NCI-H2107 (cell line): ENCODE measurements around the gene TMEM25.
"Not testable (repeated sequence)": the region's sequence is repeated elsewhere in the genome, so short reads cannot be mapped to it uniquely, and the experiment has no call there.

Source experiments
- DNase-seq: peaks from one replicate; lab custom pipeline; 2025; lab: John Stamatoyannopoulos, UW

TMEM25 gene

DNA sequence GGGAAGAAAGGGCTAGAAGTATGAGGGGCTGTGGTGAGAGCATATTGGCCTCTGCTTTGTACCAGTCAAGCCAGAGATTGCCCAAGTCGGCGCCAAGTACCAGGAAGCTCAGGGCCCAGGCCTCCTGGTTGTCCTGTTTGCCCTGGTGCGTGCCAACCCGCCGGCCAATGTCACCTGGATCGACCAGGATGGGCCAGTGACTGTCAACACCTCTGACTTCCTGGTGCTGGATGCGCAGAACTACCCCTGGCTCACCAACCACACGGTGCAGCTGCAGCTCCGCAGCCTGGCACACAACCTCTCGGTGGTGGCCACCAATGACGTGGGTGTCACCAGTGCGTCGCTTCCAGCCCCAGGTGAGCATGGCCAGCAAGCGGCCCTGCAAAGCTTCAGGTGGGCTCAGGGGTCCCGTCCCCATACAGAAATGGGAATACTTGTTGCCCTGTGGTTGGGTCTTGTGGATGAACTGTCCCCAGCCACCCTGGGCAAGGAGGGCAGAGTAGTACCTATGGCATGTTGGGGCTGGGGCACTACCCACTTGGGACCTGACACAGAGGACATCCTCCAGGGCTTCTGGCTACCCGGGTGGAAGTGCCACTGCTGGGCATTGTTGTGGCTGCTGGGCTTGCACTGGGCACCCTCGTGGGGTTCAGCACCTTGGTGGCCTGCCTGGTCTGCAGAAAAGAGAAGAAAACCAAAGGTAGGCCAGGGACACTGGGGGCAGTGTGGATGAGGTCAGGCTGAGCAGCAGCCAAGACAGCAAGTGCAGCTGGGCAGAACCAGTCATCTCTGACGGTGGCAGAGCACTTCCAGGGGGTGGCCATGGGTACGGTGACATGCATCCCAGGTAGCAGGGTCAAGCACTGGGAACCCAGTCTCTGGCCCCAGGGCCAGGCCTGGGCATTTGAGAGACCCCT, 2.1 kb downstream of the TMEM25 start:
- no peak for DNase-seq

DNA sequence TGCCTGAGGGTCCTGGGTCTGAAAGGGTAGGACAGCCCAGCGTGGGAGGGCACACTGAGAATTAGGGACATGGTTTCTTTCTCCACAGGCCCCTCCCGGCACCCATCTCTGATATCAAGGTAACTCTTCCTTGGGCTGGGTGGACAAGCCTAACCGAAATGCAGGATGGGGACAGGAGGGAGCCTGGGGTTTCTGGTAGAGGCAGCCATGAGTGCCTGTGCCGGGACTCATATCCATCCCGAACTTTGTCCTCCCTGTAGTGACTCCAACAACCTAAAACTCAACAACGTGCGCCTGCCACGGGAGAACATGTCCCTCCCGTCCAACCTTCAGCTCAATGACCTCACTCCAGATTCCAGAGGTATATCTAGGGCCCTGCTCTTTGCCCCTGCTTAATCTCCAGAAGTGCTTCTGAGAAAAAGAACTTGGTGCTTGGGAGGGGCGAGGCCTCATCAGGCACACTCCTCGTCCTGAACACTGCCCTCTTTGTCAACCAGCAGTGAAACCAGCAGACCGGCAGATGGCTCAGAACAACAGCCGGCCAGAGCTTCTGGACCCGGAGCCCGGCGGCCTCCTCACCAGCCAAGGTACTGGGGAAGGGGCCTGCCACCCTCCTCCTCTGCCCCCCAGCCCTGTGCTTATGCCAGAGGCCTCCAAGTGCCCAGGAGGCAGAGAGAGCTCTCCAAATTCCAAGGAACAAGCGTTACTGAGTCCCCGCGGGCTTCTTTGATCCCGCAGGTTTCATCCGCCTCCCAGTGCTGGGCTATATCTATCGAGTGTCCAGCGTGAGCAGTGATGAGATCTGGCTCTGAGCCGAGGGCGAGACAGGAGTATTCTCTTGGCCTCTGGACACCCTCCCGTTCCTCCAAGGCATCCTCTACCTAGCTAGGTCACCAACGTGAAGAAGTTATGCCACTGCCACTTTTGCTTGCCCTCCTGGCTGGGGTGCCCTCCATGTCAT, 3.1 kb downstream of the TMEM25 start:
- DNase-seq = no peak

DNA sequence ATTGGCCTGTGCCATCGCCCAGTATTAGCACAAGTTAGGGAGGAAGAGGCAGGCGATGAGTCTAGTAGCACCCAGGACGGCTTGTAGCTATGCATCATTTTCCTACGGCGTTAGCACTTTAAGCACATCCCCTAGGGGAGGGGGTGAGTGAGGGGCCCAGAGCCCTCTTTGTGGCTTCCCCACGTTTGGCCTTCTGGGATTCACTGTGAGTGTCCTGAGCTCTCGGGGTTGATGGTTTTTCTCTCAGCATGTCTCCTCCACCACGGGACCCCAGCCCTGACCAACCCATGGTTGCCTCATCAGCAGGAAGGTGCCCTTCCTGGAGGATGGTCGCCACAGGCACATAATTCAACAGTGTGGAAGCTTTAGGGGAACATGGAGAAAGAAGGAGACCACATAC, 4.3 kb downstream of the TMEM25 start:
- no peak for DNase-seq

- no peak for DNase-seq
Measured at GRCh38 chr11:118536726-118537125, 5.7 kb downstream of the TMEM25 start.

DNA sequence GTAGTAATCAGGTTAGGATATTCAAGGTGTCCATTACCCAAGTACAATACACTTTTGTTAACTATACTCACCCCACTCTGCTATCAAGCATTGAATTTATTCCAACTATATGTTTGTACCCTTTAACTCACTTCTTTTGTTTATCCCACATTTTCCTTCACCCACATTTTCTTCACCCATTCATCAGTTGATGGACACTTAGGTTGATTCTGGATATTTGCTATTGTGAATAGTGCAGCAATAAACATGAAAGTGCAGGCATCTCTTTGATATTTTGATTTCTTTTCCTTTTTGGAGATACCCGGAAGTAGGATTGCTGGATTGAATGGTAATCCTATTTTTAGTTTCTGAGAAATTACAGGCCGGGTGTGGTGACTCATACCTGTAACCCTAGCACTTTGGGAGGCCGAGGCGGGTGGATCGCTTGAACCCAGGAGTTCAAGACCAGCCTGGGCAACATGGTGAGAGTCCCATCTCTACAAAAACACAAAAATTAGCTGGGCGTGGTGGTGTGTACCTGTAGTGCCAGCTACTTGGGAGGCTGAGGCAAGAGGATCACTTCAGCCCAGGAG, 6.5 kb downstream of the TMEM25 start:
- DNase-seq = no peak

DNA sequence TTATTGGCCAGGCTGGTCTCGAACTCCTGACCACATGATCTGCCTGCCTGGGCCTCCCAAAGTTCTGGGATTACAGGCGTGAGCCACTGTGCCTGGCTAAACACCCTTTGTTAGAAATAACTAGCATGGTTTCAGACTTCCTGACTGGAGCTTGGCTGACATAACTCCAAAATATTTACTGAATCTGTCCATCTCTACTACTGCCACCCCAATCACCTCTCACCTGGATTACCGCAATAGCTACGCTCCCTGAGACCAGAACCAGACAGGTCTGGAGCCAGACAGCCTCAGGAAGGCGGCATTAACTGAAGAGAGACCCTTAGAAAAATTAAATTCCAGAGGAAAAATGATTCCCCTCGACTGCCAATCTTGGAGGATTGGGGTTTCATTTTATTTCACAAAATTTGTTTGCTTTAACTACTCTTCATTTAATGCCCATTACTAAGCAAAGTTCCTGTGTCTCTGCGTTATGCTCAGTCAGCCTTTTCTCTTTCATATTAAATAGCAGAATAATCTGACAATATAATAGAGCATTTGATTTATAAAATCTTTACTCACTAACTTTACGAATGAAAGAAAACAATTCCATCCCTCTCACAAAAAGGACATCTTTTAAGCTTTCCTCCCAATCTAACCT, 13.1 kb downstream of the TMEM25 start:
- no peak for DNase-seq

- no peak for DNase-seq
Measured at GRCh38 chr11:118544647-118545010, 13.6 kb downstream of the TMEM25 start.

- no peak for DNase-seq
Measured at GRCh38 chr11:118545533-118545932, 14.5 kb downstream of the TMEM25 start.

DNA sequence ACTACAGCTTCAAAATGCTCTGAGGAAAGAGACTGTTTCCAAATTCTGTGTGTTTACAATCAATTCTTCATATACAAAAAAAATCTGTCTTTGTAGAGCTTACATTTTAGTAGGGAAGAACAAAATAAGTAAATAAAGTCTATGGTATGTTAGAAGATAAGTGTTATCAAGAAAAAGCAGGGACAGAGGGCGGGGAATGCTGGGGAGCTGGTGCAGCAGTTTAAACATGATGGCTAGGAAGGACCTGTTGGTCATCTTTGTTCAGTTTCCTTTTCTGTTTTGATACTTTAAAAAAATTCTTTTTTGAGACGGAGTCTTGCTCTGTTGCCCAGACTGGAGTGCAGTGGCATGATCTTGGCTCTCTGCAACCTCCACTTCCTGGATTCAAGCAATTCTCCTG, 16.1 kb downstream of the TMEM25 start:
- no peak for DNase-seq

- DNase-seq = no peak
Measured at GRCh38 chr11:118552341-118552740, 21.3 kb downstream of the TMEM25 start.

DNA sequence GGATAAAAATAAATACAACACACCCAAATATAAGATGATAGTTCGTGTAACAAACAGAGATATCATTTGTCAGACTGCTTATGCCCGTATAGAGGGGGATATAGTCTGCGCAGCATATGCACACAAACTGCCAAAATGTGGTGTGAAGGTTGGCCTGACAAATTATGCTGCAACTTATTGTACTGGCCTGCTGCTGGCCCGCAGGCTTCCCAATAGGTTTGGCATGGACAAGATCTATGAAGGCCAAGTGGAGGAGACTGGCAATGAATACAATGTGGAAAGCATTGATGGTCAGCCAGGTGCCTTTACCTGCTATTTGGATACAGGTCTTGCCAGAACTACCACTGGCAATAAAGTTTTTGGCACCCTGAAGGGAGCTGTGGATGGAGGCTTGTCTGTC, 29.8 kb downstream of the TMEM25 start:
- DNase-seq = no peak

GRCh38 chr11:118565051-118565450, 34.1 kb downstream of the TMEM25 start:
- DNase-seq = no peak

GRCh38 chr11:118569670-118570069, 38.7 kb downstream of the TMEM25 start:
- DNase-seq = no peak

GRCh38 chr11:118570787-118571186, 39.8 kb downstream of the TMEM25 start:
- no peak for DNase-seq

DNA sequence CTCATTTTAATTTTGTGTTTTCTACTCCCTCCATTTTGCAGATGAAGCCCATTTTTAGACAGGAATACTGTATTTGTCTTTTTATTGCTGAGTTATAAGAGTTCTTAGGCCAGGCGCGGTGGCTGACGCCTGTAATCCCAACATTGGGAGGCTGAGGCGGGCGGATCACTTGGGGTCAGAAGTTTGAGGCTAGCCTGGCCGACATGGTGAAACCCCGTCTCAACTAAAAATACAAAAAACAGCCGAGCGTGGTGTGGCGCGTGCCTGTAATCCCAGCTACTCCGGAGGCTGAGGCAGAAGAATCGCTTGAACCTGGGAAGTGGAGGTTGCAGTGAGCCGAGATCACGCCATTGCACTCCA, 40.7 kb downstream of the TMEM25 start:
- not testable (repeated sequence) for DNase-seq

DNA sequence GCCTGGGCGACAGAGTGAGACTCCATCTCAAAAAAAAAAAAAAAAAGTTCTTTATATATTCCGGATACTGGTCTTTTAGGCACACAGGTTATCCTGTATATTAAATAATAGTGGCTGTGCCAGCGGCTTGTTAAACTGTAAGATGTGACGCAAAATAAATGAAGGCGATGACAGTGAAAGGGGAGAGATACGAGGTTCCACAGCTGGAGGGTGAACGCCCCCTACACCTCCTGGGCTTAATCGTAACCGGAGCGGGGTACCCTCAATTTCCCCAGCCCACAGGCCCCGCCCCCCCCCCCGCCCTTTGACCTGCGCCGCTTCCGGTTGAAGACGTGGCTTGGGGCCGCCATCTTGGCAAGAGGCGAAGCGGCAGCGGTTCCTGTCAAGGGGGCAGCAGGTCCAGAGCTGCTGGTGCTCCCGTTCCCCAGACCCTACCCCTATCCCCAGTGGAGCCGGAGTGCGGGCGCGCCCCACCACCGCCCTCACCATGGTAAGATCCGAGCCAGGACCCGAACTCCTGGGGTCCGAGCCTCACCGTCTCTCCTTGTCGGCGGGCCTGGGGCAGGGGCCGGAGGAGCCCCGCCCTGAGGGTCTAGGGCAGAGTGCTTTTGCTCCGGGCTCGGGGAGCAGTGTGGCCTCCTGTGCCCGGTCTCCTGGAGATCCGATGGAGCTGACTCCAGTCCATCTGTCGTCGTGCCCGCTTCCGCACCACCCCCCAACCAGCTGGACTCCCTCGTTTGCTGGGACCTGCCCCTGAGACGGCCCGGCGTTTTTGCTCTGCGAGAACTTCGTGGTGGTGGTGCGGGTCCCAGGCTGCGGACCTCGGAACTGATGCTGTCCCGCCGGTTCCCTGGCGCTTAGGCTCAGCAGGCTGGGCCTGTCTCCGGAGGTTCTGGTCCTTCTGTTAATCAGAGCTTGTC, 41.3 kb downstream of the TMEM25 start, which contains the start of gene ARCN1:
Gene ARCN1 (plus strand): TSS at position 349 of the 920 bp plus-strand sequence. CDS start 139 bp downstream, at position 488.
- DNase-seq = peak; percentile 40

GRCh38 chr11:118572981-118573550, 42.1 kb downstream of the TMEM25 start:
- DNase-seq = no peak

- DNase-seq = no peak
Measured at GRCh38 chr11:118574636-118575035, 43.6 kb downstream of the TMEM25 start.

DNA sequence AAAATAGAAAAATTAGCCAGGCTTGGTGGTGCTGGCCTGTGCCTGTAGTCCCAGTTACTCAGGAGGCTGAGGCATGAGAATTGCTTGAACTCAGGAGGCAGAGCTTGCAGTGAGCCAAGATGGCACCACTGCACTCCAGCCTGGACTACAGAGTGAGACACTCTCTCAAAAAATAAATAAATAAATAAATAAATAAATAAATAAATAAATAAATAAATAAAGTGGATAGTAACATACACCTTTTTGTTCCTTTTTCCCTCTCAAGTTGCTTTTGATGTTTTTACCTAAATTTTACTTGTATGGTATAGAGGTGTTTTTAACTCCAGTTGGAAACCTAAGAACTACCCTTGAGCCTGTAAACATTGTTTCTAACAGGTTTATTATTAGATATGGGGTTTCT, 47.0 kb downstream of the TMEM25 start:
- not testable (repeated sequence) for DNase-seq

DNA sequence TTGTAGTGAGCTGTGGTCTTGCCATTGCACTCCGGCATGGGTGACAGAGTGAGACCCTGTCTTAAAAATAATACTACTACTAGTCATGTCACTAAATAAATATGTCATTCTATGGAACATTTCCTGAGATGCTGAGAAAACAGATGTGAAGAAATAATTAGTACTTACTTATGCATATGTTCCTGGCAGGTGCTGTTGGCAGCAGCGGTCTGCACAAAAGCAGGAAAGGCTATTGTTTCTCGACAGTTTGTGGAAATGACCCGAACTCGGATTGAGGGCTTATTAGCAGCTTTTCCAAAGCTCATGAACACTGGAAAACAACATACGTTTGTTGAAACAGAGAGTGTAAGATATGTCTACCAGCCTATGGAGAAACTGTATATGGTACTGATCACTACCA, 50.1 kb downstream of the TMEM25 start:
- no peak for DNase-seq
